ENCODE measurements around the gene ZFP69B.
A peak's percentile ranks its signal among the peaks of the same experiment; 100 is the strongest.

The ZFP69B gene

GRCh38 chr1:40449684-40450494 is at the start of gene ZFP69B:
TSS of gene ZFP69B (plus strand) at chr1:40450476. CDS start at chr1:40450962, 486 bp downstream.
- DNase-seq: peak; percentile 91

- no peak for DNase-seq
Observed at GRCh38 chr1:40401473-40402201, 48.6 kb upstream of the ZFP69B start.

GRCh38 chr1:40404670-40405462 is 45.4 kb upstream of the ZFP69B start:
- DNase-seq: peak; percentile 65

GRCh38 chr1:40405812-40406211 is 44.5 kb upstream of the ZFP69B start:
- DNase-seq: no peak

GRCh38 chr1:40407453-40407852 is 42.8 kb upstream of the ZFP69B start:
- no peak for DNase-seq

- no peak for DNase-seq
Observed at GRCh38 chr1:40409467-40409866, 40.8 kb upstream of the ZFP69B start.

GRCh38 chr1:40411294-40411693 is 39.0 kb upstream of the ZFP69B start:
- DNase-seq: no peak

GRCh38 chr1:40411843-40412242 is 38.4 kb upstream of the ZFP69B start:
- no peak for DNase-seq

- DNase-seq: no peak
Observed at GRCh38 chr1:40413527-40414252, 36.6 kb upstream of the ZFP69B start.

GRCh38 chr1:40414331-40414730 is 35.9 kb upstream of the ZFP69B start:
- no peak for DNase-seq

GRCh38 chr1:40416709-40417108 is 33.6 kb upstream of the ZFP69B start:
- no peak for DNase-seq

GRCh38 chr1:40421431-40422384 is 28.6 kb upstream of the ZFP69B start:
- no peak for DNase-seq

- no peak for DNase-seq
Observed at GRCh38 chr1:40422630-40423263, 27.5 kb upstream of the ZFP69B start.

GRCh38 chr1:40423264-40423642 is 27.0 kb upstream of the ZFP69B start:
- no peak for DNase-seq

GRCh38 chr1:40423951-40424618 is 26.2 kb upstream of the ZFP69B start:
- no peak for DNase-seq

GRCh38 chr1:40425198-40425597 is 25.1 kb upstream of the ZFP69B start:
- DNase-seq: no peak

- no peak for DNase-seq
Observed at GRCh38 chr1:40431385-40431784, 18.9 kb upstream of the ZFP69B start.

- no peak for DNase-seq
Observed at GRCh38 chr1:40432644-40433390, 17.5 kb upstream of the ZFP69B start.

GRCh38 chr1:40435471-40435870 is 14.8 kb upstream of the ZFP69B start:
- no peak for DNase-seq

GRCh38 chr1:40435876-40436275 is 14.4 kb upstream of the ZFP69B start:
- DNase-seq: no peak
